Chondrocyte (in vitro differentiated cells): ENCODE results near the gene CADM1. TPM values are rescaled to one million over a fixed set of nuclear protein-coding genes. Genes with fewer than 3 reads are reported as not detected.

ENCODE experiments used
- DNase-seq: peaks from one replicate; pipeline ENCODE4 v3.0.0; 2021; ENCODE audit warnings: mixed read lengths, low spot score
- H3K27ac Mint-ChIP-seq: one replicate; pipeline ENCODE4 v1.8.0; 2021; ENCODE audit warnings: mild to moderate bottlenecking, moderate library complexity, mixed read lengths; ENCODE audit not compliant: unreplicated experiment
- H3K27me3 Mint-ChIP-seq: 2 replicates; pipeline ENCODE4 v1.8.0; 2021; ENCODE audit warnings: low read depth, mixed read lengths
- H3K36me3 Mint-ChIP-seq: 2 replicates; pipeline ENCODE4 v1.8.0; 2021; ENCODE audit warnings: low read depth, mixed read lengths
- H3K4me1 Mint-ChIP-seq: 2 replicates; pipeline ENCODE4 v1.8.0; 2021; ENCODE audit warnings: low read depth, mild to moderate bottlenecking, mixed read lengths
- H3K4me3 Mint-ChIP-seq: one replicate; pipeline ENCODE4 v1.8.0; 2021; ENCODE audit warnings: mild to moderate bottlenecking, moderate library complexity, mixed read lengths; ENCODE audit not compliant: unreplicated experiment
- H3K9me3 Mint-ChIP-seq: 2 replicates; pipeline ENCODE4 v1.8.0; 2021; ENCODE audit warnings: low read depth, mixed read lengths
- total RNA-seq: library from RNA; stranded (reverse); gene quantifications from 3 replicates; pipeline ENCODE4 v1.2.1, GENCODE V29; 2021
- TF ChIP-seq, protein P1 (sequence below): fragments of 200-600 bp; sonication (generic); IDR thresholded peaks from 2 replicates; pipeline ENCODE4 v1.5.0; 2021; ENCODE audit warnings: antibody characterized with exemption, mild to moderate bottlenecking, moderate library complexity

The CADM1 gene
- total RNA-seq, 1 donor from 2014 or later: 29.0 TPM

DNA sequence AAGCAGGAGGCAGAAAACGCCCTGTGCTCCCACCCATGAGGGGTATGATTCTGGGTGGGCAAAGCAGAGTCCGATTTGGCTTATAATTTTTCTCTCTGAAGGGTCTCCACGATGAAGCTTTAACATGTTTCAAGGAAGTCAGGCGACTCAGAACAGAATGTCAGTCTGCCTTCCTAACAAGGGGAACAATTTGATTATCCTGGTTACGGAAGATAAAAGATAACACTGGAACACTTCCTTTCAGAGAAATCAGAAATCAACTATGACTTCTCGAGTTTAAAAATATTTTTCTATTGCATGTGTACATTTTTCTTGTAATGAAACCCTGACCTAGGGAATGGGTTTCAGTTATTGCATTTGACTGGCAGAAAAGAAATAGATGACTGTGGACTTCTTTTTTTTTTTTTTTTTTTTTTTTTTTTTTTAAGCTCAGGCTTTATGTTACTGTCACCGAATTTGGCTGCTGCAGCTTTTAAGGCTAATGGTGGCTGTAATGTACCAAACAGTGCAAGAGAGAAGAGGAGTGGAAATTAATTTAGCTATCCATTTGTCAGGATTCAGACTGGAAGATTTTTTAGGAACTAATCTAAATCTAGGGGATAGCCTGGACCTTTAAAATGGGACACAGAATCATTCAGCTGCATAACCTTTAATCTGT is 297.7 kb downstream of the CADM1 start:
- no peak overlapping the region for H3K4me3 Mint-ChIP-seq
- no peak for DNase-seq
- H3K4me1 Mint-ChIP-seq: peaks cover 23% of the 10 kb centered on the region
- H3K36me3 Mint-ChIP-seq: no peaks in the 10 kb centered on the region
- TF ChIP-seq, protein P1, sequence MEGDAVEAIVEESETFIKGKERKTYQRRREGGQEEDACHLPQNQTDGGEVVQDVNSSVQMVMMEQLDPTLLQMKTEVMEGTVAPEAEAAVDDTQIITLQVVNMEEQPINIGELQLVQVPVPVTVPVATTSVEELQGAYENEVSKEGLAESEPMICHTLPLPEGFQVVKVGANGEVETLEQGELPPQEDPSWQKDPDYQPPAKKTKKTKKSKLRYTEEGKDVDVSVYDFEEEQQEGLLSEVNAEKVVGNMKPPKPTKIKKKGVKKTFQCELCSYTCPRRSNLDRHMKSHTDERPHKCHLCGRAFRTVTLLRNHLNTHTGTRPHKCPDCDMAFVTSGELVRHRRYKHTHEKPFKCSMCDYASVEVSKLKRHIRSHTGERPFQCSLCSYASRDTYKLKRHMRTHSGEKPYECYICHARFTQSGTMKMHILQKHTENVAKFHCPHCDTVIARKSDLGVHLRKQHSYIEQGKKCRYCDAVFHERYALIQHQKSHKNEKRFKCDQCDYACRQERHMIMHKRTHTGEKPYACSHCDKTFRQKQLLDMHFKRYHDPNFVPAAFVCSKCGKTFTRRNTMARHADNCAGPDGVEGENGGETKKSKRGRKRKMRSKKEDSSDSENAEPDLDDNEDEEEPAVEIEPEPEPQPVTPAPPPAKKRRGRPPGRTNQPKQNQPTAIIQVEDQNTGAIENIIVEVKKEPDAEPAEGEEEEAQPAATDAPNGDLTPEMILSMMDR: no peak
- no peaks in the 10 kb centered on the region for H3K27me3 Mint-ChIP-seq
- H3K27ac Mint-ChIP-seq: no peak overlapping the region
- no peaks in the 10 kb centered on the region for H3K9me3 Mint-ChIP-seq

DNA sequence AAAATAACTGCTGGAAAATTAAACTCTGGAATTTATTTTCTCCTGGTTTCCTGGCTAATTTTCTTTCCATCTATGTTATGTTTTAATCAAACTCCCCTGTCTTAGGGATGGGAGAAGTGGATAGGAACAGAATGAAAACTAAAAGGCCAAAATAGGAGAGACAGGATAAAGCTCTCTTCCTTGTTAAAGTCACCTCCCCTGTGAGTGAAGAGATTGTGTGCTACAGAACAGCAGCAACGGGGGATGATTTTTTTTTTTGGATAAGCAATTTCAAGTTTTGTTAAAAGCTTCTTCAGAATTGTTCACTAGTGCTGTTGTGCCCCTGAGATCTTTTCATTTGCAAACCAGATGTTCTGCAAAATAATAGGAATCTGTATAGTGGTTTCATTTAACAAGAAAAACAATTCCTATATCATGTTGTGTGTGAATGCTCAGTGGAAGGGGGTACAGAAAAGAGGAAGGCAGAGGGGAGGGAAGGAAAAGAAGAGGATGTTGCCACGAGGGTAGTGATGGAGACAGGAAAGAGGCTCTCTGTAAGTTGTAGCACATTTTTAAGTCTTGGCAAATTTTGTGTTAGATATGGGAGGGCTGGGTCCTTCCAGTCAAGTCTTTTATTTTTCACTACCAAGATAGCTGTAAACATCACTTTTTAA is 301.2 kb downstream of the CADM1 start:
- TF ChIP-seq, protein P1: no peak
- no peaks in the 10 kb centered on the region for H3K27me3 Mint-ChIP-seq
- H3K27ac Mint-ChIP-seq: peak overlapping the region; percentile 3
- H3K4me3 Mint-ChIP-seq: no peak overlapping the region
- H3K36me3 Mint-ChIP-seq: no peaks in the 10 kb centered on the region
- peaks cover 57% of the 10 kb centered on the region for H3K4me1 Mint-ChIP-seq
- H3K9me3 Mint-ChIP-seq: no peaks in the 10 kb centered on the region
- DNase-seq: no peak

DNA sequence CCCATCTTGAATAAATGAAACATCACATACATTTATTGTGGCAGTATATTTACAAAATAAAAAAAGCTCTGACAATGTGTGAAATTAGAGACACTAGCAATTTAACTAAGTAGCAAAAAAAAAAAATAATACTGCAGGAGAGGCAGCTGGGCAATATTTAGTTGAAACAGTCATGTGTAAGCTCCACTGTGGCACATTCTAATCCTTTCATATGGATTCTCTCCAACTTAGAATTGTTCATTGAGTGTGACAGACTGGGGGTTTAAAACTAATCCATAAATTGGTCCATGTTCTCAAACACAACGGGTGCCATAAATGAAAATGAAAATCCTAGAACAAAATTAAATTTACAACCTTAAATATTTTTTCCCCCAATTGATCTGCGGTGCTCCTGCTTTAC is 302.1 kb downstream of the CADM1 start:
- peaks cover 64% of the 10 kb centered on the region for H3K4me1 Mint-ChIP-seq
- no peaks in the 10 kb centered on the region for H3K36me3 Mint-ChIP-seq
- H3K27ac Mint-ChIP-seq: peak overlapping the region; percentile 22

DNA sequence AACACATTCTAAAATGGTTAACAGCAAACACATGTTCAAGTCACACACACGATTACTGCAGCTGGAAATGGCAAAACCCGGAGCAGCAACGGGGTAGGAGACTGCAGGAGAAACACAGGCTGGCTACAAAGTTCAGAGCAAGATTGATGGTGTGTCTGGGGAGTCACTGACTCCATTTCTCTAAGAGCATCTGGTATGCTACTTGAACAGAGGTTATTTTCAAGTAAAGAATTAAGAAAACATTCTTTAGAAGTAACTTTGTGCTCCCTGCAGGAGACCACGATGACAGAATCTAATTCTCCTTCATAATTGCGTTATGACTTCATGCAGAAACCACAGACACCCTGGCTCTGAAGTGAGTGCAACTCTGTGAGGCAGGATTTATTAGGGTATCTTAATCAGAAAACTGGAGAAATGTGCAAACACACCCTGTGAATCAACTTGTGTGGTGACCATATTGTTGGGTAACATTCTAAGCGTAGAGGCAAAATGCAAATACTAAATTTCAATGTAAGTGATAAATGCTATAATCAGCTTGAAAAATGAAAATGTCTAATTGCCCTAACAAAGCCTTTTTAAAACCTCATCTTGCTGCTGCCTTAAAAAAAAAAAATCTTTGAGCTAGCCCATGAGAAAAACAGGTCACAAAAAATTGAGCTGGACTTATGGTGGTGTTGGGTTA is 303.0 kb downstream of the CADM1 start:
- peak overlapping the region; percentile 6 for H3K4me3 Mint-ChIP-seq
- TF ChIP-seq, protein P1: no peak
- DNase-seq: no peak
- no peaks in the 10 kb centered on the region for H3K27me3 Mint-ChIP-seq
- H3K36me3 Mint-ChIP-seq: no peaks in the 10 kb centered on the region
- H3K9me3 Mint-ChIP-seq: no peaks in the 10 kb centered on the region
- peaks cover 64% of the 10 kb centered on the region for H3K4me1 Mint-ChIP-seq
- peak overlapping the region; percentile 76 for H3K27ac Mint-ChIP-seq

More for the DNA sequence above, 302.1 kb downstream of the CADM1 start:
- H3K27me3 Mint-ChIP-seq: no peaks in the 10 kb centered on the region
- H3K4me3 Mint-ChIP-seq: no peak overlapping the region
- TF ChIP-seq, protein P1: no peak
- no peaks in the 10 kb centered on the region for H3K9me3 Mint-ChIP-seq
- no peak for DNase-seq

DNA sequence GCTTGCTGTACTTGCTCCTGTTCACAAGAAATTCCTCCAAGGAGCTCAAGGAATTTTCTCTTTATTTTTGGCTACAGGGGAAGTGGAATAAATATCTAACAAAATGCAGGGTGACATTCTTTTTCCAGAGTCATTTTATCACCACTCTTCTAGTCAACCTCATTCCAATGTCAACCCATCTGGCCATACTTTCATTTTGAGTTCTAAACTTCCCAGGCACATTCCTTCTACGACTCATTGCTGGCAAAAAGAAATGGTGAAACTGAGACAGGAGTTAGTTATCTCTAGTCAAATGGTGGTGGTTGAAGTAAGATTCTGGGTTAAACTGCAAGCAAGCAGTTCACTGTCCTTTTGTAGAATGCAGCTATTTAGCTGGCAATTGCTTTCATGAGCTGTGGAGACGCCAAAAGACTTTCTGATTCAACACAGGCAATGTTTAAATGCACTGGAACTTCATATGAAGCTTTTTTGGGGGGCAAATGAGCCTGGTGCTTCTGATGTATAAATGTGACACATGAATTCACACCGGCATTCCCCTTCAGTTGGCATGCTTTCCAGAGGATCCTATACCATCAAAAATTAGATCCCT is 304.6 kb downstream of the CADM1 start:
- no peak for DNase-seq
- peak overlapping the region; percentile 38 for H3K4me3 Mint-ChIP-seq
- H3K9me3 Mint-ChIP-seq: no peaks in the 10 kb centered on the region
- H3K27ac Mint-ChIP-seq: peak overlapping the region; percentile 88
- H3K36me3 Mint-ChIP-seq: no peaks in the 10 kb centered on the region
- TF ChIP-seq, protein P1: no peak
- peaks cover 65% of the 10 kb centered on the region for H3K4me1 Mint-ChIP-seq
- H3K27me3 Mint-ChIP-seq: no peaks in the 10 kb centered on the region
